Activated naive CD8-positive, alpha-beta T cell (primary cell): ENCODE data around the gene THNSL1.
"Not testable (repeated sequence)": the region's sequence is repeated elsewhere in the genome, so short reads cannot be mapped to it uniquely, and the experiment has no call there.

Experiments used
- H3K27ac Mint-ChIP-seq: one replicate; pipeline ENCODE4 v1.8.0; 2021; ENCODE audit warnings: mixed read lengths
- H3K27me3 Mint-ChIP-seq: one replicate; pipeline ENCODE4 v1.8.0; 2021; ENCODE audit warnings: mixed read lengths
- H3K36me3 Mint-ChIP-seq: one replicate; pipeline ENCODE4 v1.8.0; 2021; ENCODE audit warnings: mixed read lengths
- H3K4me1 Mint-ChIP-seq: one replicate; pipeline ENCODE4 v1.8.0; 2021; ENCODE audit warnings: low read depth, mixed read lengths
- H3K4me3 Mint-ChIP-seq: one replicate; pipeline ENCODE4 v1.8.0; 2021; ENCODE audit warnings: mild to moderate bottlenecking, mixed read lengths
- H3K9me3 Mint-ChIP-seq: one replicate; pipeline ENCODE4 v1.8.0; 2021; ENCODE audit warnings: low read depth, mixed read lengths

Gene THNSL1

GRCh38 chr10:24988831-24989640, 27.4 kb upstream of the THNSL1 start:
- H3K27ac Mint-ChIP-seq, result no peak overlapping the region
- no peaks in the 10 kb centered on the region for H3K9me3 Mint-ChIP-seq
- H3K4me3 Mint-ChIP-seq, result no peak overlapping the region
- no peaks in the 10 kb centered on the region for H3K36me3 Mint-ChIP-seq
- H3K27me3 Mint-ChIP-seq, result no peaks in the 10 kb centered on the region
- H3K4me1 Mint-ChIP-seq, result no peaks in the 10 kb centered on the region

DNA sequence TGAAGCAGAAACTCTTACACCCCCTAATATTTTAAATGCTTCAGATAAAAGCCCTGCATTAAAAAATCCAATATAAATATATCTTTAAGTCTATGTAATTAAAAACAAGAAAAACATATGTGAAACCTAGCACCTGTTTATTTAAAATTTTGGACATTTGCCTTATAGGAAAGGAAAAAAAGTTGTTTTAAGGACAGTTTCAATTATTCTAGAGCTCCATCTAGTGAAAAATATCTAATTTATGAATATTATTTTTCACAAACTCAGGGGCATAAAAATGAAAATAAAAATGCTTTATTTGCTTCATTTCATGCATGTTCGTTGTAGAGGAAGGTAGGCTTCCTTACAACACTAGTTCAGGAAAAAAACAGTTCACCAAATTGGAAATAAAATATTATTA, 26.5 kb upstream of the THNSL1 start:
- Mint-ChIP-seq H3K27ac (no peak overlapping the region), H3K27me3 (no peaks in the 10 kb centered on the region), H3K9me3 (no peaks in the 10 kb centered on the region)

DNA sequence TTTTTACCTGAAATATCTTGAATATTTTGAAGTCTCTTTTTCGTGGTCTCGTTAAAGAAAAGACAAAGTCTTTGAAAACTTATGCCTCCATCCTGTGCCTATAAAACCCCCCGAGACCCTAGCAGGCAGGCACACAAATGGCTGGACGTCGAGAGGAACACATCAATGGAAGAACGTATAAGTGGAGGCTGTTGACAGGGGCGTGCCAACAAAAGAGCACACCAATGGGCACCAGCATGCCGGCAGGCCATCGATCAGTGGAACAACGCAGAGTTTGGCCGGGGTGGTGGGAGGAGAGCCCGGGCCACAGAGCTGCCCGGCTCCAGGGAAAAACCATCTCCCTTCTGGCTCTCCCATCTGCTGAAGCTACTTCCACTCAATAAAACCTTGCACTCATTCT, 25.1 kb upstream of the THNSL1 start:
- Mint-ChIP-seq H3K4me1 (no peaks in the 10 kb centered on the region), H3K4me3 (no peak overlapping the region), H3K36me3 (no peaks in the 10 kb centered on the region), H3K27me3 (no peaks in the 10 kb centered on the region), H3K9me3 (no peaks in the 10 kb centered on the region), H3K27ac (no peak overlapping the region)

More for the DNA sequence above, 26.5 kb upstream of the THNSL1 start:
- no peak overlapping the region for H3K4me3 Mint-ChIP-seq
- no peaks in the 10 kb centered on the region for H3K36me3 Mint-ChIP-seq
- no peaks in the 10 kb centered on the region for H3K4me1 Mint-ChIP-seq

DNA sequence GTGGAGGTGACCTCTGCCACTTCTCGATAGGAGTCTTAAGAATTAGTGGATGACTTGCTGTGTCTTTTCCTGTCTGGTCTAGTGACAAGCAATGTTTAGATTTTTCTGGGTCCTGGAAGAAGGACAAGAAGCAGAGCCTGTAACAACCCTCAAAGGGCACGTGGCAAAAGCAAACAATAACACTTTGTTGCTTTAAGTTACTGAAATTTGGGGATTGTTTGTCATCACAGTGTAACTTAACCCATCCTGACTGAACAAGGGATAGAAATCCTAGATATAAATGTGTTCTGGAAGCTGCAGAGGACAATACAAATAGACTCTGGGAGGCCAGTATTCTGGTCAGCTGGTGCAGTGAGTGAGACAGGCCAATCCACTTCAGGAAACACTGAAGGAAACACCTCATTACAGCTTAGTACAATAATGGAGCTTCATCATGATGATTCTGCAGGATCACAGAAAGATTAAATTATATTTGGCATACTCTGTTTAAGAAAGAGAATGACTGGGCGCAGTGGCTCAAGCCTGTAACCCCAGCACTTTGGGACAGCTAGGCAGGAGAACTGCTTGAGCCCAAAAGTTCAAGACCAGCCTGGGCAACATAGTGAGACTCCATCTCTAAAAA, 23.8 kb upstream of the THNSL1 start:
- no peaks in the 10 kb centered on the region for H3K9me3 Mint-ChIP-seq
- H3K4me3 Mint-ChIP-seq, result no peak overlapping the region
- H3K36me3 Mint-ChIP-seq, result no peaks in the 10 kb centered on the region
- no peak overlapping the region for H3K27ac Mint-ChIP-seq
- H3K4me1 Mint-ChIP-seq, result no peaks in the 10 kb centered on the region
- no peaks in the 10 kb centered on the region for H3K27me3 Mint-ChIP-seq

DNA sequence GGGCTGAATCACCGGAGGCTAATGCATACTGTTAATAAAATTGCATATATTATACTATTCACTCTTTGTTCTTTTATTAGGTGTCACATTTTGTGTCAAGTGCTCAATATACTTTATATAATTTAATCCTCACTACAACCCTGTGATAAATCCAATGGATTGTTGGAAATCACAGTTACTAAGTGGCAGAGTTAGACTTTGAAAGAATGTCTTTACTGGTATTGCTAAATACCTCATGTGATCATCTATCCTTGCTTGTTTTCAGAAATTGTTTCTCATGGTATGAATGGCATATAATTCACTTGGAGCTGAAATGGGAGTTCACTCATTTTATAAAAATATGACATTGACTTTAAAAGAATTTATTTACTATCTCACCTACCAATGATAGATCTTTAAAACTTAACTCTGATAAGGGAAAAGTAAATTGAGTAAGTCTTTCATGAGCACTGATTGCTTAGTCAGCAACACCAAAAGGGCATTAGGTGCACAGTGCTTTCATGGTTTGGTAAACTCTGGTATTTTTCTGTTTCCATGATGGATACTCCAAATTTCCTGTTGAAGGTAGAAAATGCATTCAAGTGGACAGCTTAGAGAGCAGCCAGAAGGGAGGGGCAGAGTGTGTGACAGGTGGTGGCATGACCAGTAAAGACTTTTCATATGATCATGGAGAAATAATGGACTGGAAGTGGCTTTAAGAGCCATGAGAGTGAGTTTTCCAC, 23.0 kb upstream of the THNSL1 start:
- H3K36me3 Mint-ChIP-seq, result no peaks in the 10 kb centered on the region
- H3K4me1 Mint-ChIP-seq, result no peaks in the 10 kb centered on the region
- H3K9me3 Mint-ChIP-seq, result no peaks in the 10 kb centered on the region
- no peaks in the 10 kb centered on the region for H3K27me3 Mint-ChIP-seq
- no peak overlapping the region for H3K27ac Mint-ChIP-seq
- H3K4me3 Mint-ChIP-seq, result no peak overlapping the region

- Mint-ChIP-seq H3K4me3 (no peak overlapping the region), H3K27ac (no peak overlapping the region), H3K9me3 (no peaks in the 10 kb centered on the region), H3K36me3 (no peaks in the 10 kb centered on the region), H3K4me1 (no peaks in the 10 kb centered on the region), H3K27me3 (no peaks in the 10 kb centered on the region)
These were observed 21.3 kb upstream of the THNSL1 start for GRCh38 chr10:24995072-24995471.

- peaks cover 3% of the 10 kb centered on the region for H3K36me3 Mint-ChIP-seq
- peaks cover 15% of the 10 kb centered on the region for H3K9me3 Mint-ChIP-seq
- no peak overlapping the region for H3K27ac Mint-ChIP-seq
- H3K4me1 Mint-ChIP-seq, result no peaks in the 10 kb centered on the region
- no peaks in the 10 kb centered on the region for H3K27me3 Mint-ChIP-seq
- H3K4me3 Mint-ChIP-seq, result no peak overlapping the region
These were observed 18.4 kb upstream of the THNSL1 start for GRCh38 chr10:24998044-24998443.

DNA sequence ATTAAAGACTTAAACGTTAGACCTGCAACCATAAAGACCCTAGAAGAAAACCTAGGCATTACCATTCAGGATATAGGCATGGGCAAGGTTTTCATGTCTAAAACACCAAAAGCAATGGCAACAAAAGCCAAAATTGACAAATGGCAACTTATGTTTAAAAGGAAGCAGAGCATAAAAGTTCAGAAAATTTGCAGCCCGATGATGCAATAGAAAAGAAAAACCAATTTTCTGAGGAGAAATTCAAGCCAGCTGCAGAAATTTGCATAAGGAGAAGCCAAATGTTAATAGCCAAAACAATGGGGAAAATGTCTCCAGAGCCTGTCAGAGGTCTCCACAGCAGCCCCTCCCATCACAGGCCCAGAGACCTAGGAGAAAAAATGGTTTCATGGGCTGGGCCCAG, 4.8 kb upstream of the THNSL1 start:
- H3K36me3 Mint-ChIP-seq, H3K4me1 Mint-ChIP-seq, H3K9me3 Mint-ChIP-seq, H3K27me3 Mint-ChIP-seq, H3K4me3 Mint-ChIP-seq, H3K27ac Mint-ChIP-seq: not testable (repeated sequence)

- no peaks in the 10 kb centered on the region for H3K9me3 Mint-ChIP-seq
- H3K4me3 Mint-ChIP-seq, result no peak overlapping the region
- H3K27ac Mint-ChIP-seq, result no peak overlapping the region
- peaks cover 28% of the 10 kb centered on the region for H3K4me1 Mint-ChIP-seq
- no peaks in the 10 kb centered on the region for H3K27me3 Mint-ChIP-seq
- peaks cover 2% of the 10 kb centered on the region for H3K36me3 Mint-ChIP-seq
These were observed 1.8 kb upstream of the THNSL1 start for GRCh38 chr10:25014579-25014978.

DNA sequence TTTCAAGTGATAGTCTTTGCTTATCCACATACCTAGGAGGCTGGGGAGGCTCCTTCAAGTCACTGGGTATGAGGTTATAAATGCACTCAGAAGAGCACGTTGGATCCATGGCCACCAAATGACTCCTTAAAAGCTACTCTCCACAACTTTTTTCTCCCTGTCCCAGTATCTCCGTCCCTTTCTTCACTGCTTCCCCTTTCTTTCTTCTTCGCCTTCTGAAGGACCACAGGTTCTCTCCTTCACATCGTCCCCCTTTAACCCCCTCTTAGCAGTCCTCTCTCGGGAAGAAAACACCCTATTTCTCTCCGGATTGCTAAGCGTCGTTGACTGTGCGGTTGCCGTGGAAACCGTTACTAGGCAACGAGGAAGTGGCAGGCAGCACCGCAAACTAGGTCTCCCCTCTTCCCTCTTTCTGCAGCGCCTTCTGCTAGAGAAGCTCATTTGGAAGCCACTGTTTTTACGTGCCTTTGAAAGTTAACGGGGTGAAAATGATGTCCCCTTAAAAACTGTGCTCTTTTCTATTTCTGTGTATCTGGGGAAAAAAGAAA, 510 bp upstream of the THNSL1 start, which contains the start of gene ENKUR:
Gene ENKUR, minus strand, starts transcription at position 331 of the 548 bp plus-strand sequence. Its CDS starts 222 bp downstream, at position 109.
- H3K27ac Mint-ChIP-seq, result peak within 1 kb of the TSS; percentile 100
- H3K36me3 Mint-ChIP-seq, result peaks cover 2% of the 10 kb centered on the region
- H3K4me1 Mint-ChIP-seq, result peaks cover 34% of the 10 kb centered on the region
- H3K4me3 Mint-ChIP-seq, result peak within 1 kb of the TSS; percentile 99
- no peaks in the 10 kb centered on the region for H3K9me3 Mint-ChIP-seq
- H3K27me3 Mint-ChIP-seq, result no peaks in the 10 kb centered on the region

- H3K9me3 Mint-ChIP-seq, result no peaks in the 10 kb centered on the region
- peaks cover 34% of the 10 kb centered on the region for H3K4me1 Mint-ChIP-seq
- H3K27me3 Mint-ChIP-seq, result no peaks in the 10 kb centered on the region
These were observed 760 bp downstream of the THNSL1 start for GRCh38 chr10:25017154-25017590.

DNA sequence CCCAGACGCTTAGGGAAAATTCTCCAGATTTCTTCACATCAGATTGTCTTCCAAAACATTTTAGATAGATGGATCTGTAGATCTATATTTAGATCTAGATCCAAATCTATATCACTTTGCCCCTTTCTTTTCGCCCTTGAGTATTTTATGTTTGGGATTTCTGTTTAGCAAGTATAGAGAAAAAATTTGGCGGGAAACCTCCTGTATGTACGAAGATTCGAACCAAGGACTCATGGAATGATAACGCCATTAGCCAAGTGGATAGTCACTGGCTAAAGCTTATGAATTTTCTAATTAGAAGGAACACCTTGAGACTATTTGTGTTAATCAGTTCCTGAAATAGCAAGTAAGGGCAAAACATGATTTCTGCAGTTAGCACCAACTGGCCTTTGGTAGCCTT, 1.2 kb downstream of the THNSL1 start:
- Mint-ChIP-seq H3K36me3 (peaks cover 2% of the 10 kb centered on the region), H3K27me3 (no peaks in the 10 kb centered on the region), H3K4me1 (peaks cover 34% of the 10 kb centered on the region), H3K9me3 (no peaks in the 10 kb centered on the region), H3K4me3 (peak overlapping the region; percentile 99), H3K27ac (peak overlapping the region; percentile 100)

More at GRCh38 chr10:25017154-25017590, 760 bp downstream of the THNSL1 start:
- Mint-ChIP-seq H3K4me3 (peak overlapping the region; percentile 99), H3K36me3 (peaks cover 2% of the 10 kb centered on the region), H3K27ac (peak overlapping the region; percentile 100)

DNA sequence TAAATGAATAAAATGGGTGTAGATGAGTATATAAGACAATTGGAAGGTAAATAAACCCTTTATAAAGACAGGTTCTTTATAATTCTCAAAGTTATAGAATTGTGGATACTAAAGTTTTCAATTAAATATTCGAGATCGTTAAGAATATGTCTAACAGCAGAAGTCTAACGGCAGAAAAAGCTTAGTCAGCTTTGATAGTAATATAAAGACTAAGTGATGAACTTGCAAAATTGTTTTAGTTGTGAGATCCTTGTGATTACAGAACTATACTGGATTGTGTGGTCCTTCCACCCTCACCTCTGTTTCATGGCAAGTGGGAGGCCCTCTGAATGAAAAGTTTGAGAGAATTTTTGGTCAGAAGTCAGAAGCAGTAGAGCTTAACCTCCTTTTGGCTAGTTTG, 2.3 kb downstream of the THNSL1 start:
- H3K4me3 Mint-ChIP-seq, result peak overlapping the region; percentile 99
- peaks cover 5% of the 10 kb centered on the region for H3K36me3 Mint-ChIP-seq
- H3K27ac Mint-ChIP-seq, result peak overlapping the region; percentile 100
- peaks cover 34% of the 10 kb centered on the region for H3K4me1 Mint-ChIP-seq
- no peaks in the 10 kb centered on the region for H3K27me3 Mint-ChIP-seq
- no peaks in the 10 kb centered on the region for H3K9me3 Mint-ChIP-seq

GRCh38 chr10:25023278-25023677, 6.9 kb downstream of the THNSL1 start:
- H3K4me3 Mint-ChIP-seq, result no peak overlapping the region
- H3K9me3 Mint-ChIP-seq, result no peaks in the 10 kb centered on the region
- H3K27me3 Mint-ChIP-seq, result no peaks in the 10 kb centered on the region
- H3K36me3 Mint-ChIP-seq, result peaks cover 9% of the 10 kb centered on the region
- H3K4me1 Mint-ChIP-seq, result peaks cover 14% of the 10 kb centered on the region
- H3K27ac Mint-ChIP-seq, result no peak overlapping the region

DNA sequence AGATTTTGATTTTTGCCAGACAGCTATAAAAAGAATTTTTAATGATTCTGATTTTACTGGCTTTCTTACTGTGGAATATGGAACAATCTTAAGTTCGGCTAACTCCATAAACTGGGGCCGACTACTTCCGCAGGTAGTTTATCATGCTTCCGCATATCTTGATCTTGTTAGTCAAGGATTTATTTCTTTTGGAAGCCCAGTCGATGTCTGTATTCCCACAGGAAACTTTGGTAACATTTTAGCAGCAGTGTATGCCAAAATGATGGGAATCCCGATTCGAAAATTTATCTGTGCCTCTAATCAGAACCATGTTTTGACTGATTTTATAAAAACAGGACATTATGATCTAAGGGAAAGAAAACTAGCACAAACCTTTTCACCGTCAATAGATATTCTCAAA, 8.1 kb downstream of the THNSL1 start:
- Mint-ChIP-seq H3K36me3 (peaks cover 14% of the 10 kb centered on the region), H3K4me3 (no peak overlapping the region), H3K4me1 (peaks cover 7% of the 10 kb centered on the region), H3K27me3 (no peaks in the 10 kb centered on the region), H3K27ac (no peak overlapping the region), H3K9me3 (no peaks in the 10 kb centered on the region)
